Ishikawa (cell line): ENCODE measurements around the gene CRYGD.

Source experiments
- CEBPB ChIP-seq: IDR thresholded peaks from 2 replicates; pipeline ENCODE4 v1.6.1; 2012
- EGR1 ChIP-seq: IDR thresholded peaks from 2 replicates; pipeline ENCODE4 v1.6.1; 2012
- FOXM1 ChIP-seq: IDR thresholded peaks from 2 replicates; pipeline ENCODE4 v1.6.1; 2012; ENCODE audit warnings: low read depth, borderline replicate concordance
- TAF1 ChIP-seq: IDR thresholded peaks from 2 replicates; pipeline ENCODE4 v1.6.1; 2012; ENCODE audit warnings: low read depth, mild to moderate bottlenecking
- ZBTB7A ChIP-seq: IDR thresholded peaks from 2 replicates; pipeline ENCODE4 v1.6.1; 2012; ENCODE audit warnings: low read depth
- TF ChIP-seq, protein P1 (sequence below): IDR thresholded peaks from 2 replicates; pipeline ENCODE4 v1.6.1; 2012

DNA sequence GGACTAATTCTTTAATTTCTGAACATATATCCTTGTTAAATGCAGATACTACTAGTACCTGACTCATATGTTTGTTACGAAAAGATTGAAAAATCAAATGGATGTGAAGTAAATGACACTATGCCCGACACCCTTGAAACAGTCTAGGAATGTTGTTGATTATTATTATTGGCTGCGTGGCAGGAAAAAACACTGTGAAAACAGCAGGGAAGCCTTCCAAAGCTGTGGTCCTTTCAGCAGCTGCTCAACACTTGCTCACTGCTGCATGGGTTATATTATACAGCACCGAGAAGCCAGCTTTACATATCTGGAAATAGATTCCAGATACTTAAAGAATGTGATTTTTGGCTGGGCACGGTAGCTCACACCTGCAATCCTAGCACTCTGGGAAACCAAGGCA lies 26.5 kb downstream of the CRYGD start:
- TF ChIP-seq, protein P1, sequence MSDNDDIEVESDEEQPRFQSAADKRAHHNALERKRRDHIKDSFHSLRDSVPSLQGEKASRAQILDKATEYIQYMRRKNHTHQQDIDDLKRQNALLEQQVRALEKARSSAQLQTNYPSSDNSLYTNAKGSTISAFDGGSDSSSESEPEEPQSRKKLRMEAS, result no peak
- TF ChIP-seq CEBPB (no peak), ZBTB7A (no peak), EGR1 (no peak), TAF1 (no peak), FOXM1 (no peak)
